GM19324 (cell line): ENCODE data around the gene MAP3K12.
"Not testable (repeated sequence)": the region's sequence is repeated elsewhere in the genome, so short reads cannot be mapped to it uniquely, and the experiment has no call there.

Experiments
- ATAC-seq: cut with Tn5 transposase; IDR thresholded peaks from one replicate; pipeline ENCODE4 v1.9.1; 2021; ENCODE audit warnings: mild to moderate bottlenecking, moderate library complexity; ENCODE audit not compliant: unreplicated experiment, low FRiP score

Gene MAP3K12

GRCh38 chr12:53450936-53451335, 48.3 kb downstream of the MAP3K12 start:
- no peak for ATAC-seq

- not testable (repeated sequence) for ATAC-seq
Measured at GRCh38 chr12:53444593-53445325, 54.5 kb downstream of the MAP3K12 start.

GRCh38 chr12:53443955-53444354, 55.3 kb downstream of the MAP3K12 start:
- ATAC-seq, result no peak

- ATAC-seq, result peak; percentile 99
Measured at GRCh38 chr12:53441040-53441833, 58.0 kb downstream of the MAP3K12 start, which contains the start of gene PRR13. PRR13 (plus strand) TSS chr12:53441734; CDS start chr12:53442715, 981 bp downstream.

- not testable (repeated sequence) for ATAC-seq
Measured at GRCh38 chr12:53439582-53439981, 59.7 kb downstream of the MAP3K12 start.

- not testable (repeated sequence) for ATAC-seq
Measured at GRCh38 chr12:53435326-53435725, 63.9 kb downstream of the MAP3K12 start.

GRCh38 chr12:53431187-53431586, 68.1 kb downstream of the MAP3K12 start:
- ATAC-seq, result no peak

GRCh38 chr12:53430116-53430515, 69.1 kb downstream of the MAP3K12 start:
- ATAC-seq, result no peak
